Pulmonary artery endothelial cell (primary cell): ENCODE data around the gene RPS27L. TPM values are rescaled to one million over a fixed set of nuclear protein-coding genes. Genes with fewer than 3 reads are reported as not detected.

ENCODE experiments used
- DNase-seq: peaks from one replicate; pipeline ENCODE4 v3.0.0-alpha.2; 2011; ENCODE audit warnings: low read depth, low spot score
- total RNA-seq: library from RNA; depleted of rRNA; stranded (reverse); fragments of >200 nt; gene quantifications from 2 replicates; pipeline ENCODE4 v1.2.3, GENCODE V29; 2014

The RPS27L gene
- total RNA-seq, 1 donor from 2014 or later: 505 TPM

- no peak for DNase-seq
Measured at GRCh38 chr15:63188247-63188925, 31.1 kb upstream of the RPS27L start.

- DNase-seq: no peak
Measured at GRCh38 chr15:63187589-63188226, 30.4 kb upstream of the RPS27L start.

- DNase-seq: no peak
Measured at GRCh38 chr15:63186065-63186464, 28.8 kb upstream of the RPS27L start.

GRCh38 chr15:63185206-63185605 is 27.9 kb upstream of the RPS27L start:
- DNase-seq: no peak

- DNase-seq: no peak
Measured at GRCh38 chr15:63181648-63182047, 24.4 kb upstream of the RPS27L start.

- no peak for DNase-seq
Measured at GRCh38 chr15:63180746-63181145, 23.5 kb upstream of the RPS27L start.

- DNase-seq: no peak
Measured at GRCh38 chr15:63178034-63178433, 20.8 kb upstream of the RPS27L start.

GRCh38 chr15:63176302-63176701 is 19.0 kb upstream of the RPS27L start:
- no peak for DNase-seq

- no peak for DNase-seq
Measured at GRCh38 chr15:63172851-63173451, 15.7 kb upstream of the RPS27L start.

- no peak for DNase-seq
Measured at GRCh38 chr15:63172376-63172775, 15.1 kb upstream of the RPS27L start.

- no peak for DNase-seq
Measured at GRCh38 chr15:63169788-63170187, 12.5 kb upstream of the RPS27L start.

GRCh38 chr15:63166219-63166618 is 8.9 kb upstream of the RPS27L start:
- no peak for DNase-seq

- no peak for DNase-seq
Measured at GRCh38 chr15:63165166-63165859, 8.0 kb upstream of the RPS27L start.

GRCh38 chr15:63163217-63163616 is 5.9 kb upstream of the RPS27L start:
- no peak for DNase-seq

GRCh38 chr15:63160638-63161037 is 3.4 kb upstream of the RPS27L start:
- DNase-seq: no peak

- peak; percentile 41 for DNase-seq
Measured at GRCh38 chr15:63157891-63158431, 684 bp upstream of the RPS27L start.

GRCh38 chr15:63156755-63157117 is 541 bp downstream of the RPS27L start:
- no peak for DNase-seq

- no peak for DNase-seq
Measured at GRCh38 chr15:63156086-63156710, 1.1 kb downstream of the RPS27L start.

- no peak for DNase-seq
Measured at GRCh38 chr15:63155486-63155885, 1.8 kb downstream of the RPS27L start.

- no peak for DNase-seq
Measured at GRCh38 chr15:63151665-63152064, 5.6 kb downstream of the RPS27L start.

- DNase-seq: no peak
Measured at GRCh38 chr15:63146684-63147083, 10.6 kb downstream of the RPS27L start.

GRCh38 chr15:63145426-63145825 is 11.9 kb downstream of the RPS27L start:
- no peak for DNase-seq
